Testis (tissue), 3 donors: ENCODE data around the gene RIMBP2. TPM values are rescaled to one million over a fixed set of nuclear protein-coding genes. Genes with fewer than 3 reads are reported as not detected.

Experiments used
- DNase-seq: peaks from one replicate; pipeline ENCODE4 v3.0.0-alpha.2; 2019
- H3K27ac ChIP-seq, 2 donors: fragments of 200-600 bp; sonication (generic); one replicate each; pipeline ENCODE4 v1.5.1; 2019
- H3K27me3 ChIP-seq: fragments of 200-600 bp; sonication (generic); one replicate; pipeline ENCODE4 v1.5.1; 2019
- H3K36me3 ChIP-seq: fragments of 200-600 bp; sonication (generic); one replicate; pipeline ENCODE4 v1.5.1; 2017; ENCODE audit warnings: low read depth; ENCODE audit errors: missing control alignments
- H3K4me1 ChIP-seq: fragments of 200-600 bp; sonication (generic); one replicate; pipeline ENCODE4 v1.5.1; 2019
- H3K4me3 ChIP-seq, 2 donors: fragments of 200-600 bp; sonication (generic); one replicate each; pipeline ENCODE4 v1.5.1; 2017 to 2019
- H3K9me3 ChIP-seq: fragments of 200-600 bp; sonication (generic); one replicate; pipeline ENCODE4 v1.5.1; 2017
- POLR2A ChIP-seq: fragments of 450-650 bp; IDR thresholded peaks from one replicate; pipeline ENCODE4 v1.6.1; 2017; ENCODE audit warnings: antibody characterized with exemption, mild to moderate bottlenecking, moderate library complexity
- WGBS, 2 donors: methylation state at CpG; one replicate each; pipeline ENCODE4 v1.1.5; 2018; 5-methylcytosine and 5-hydroxymethylcytosine counted together
- intact Hi-C: fragments of 100-400 bp; cut with DNase I; formaldehyde crosslinking; loops from one replicate; pipeline ENCODE4 v1.15.1; 2023; ENCODE audit warnings: low total_unique reads
- polyA plus RNA-seq: library from polyadenylated mRNA; stranded (reverse); fragments of 350-450 nt; fragmentation: Illumina TruSeq; extraction: RNeasy Lipid Tissue Mini Kit (QIAGEN cat#74804); gene quantifications from one replicate; pipeline ENCODE4 v1.2.3, GENCODE V29; 2014; ENCODE audit warnings: low read depth, low replicate concordance; ENCODE audit not compliant: insufficient read depth
- total RNA-seq, 2 donors: library from RNA; depleted of rRNA; stranded (reverse); fragments of >200 nt; gene quantifications; one replicate each; pipeline ENCODE4 v1.2.3, GENCODE V29; 2016
- TF ChIP-seq, protein P1 (sequence below), 3 experiments: fragments of 450-650 bp in 2 of 3; fragments of 200-600 bp in 1 of 3; sonication (generic) in 1 of 3; IDR thresholded peaks; one replicate each; pipeline ENCODE4 v1.5.1; 2016 to 2019; ENCODE audit warnings: antibody characterized with exemption in 3 of 3, mild to moderate bottlenecking in 2 of 3, moderate library complexity in 1 of 3

The RIMBP2 gene
- total and polyA plus RNA-seq, 3 donors from 2014 or later: 8.0 to 10.0 (median 8.7) TPM

DNA sequence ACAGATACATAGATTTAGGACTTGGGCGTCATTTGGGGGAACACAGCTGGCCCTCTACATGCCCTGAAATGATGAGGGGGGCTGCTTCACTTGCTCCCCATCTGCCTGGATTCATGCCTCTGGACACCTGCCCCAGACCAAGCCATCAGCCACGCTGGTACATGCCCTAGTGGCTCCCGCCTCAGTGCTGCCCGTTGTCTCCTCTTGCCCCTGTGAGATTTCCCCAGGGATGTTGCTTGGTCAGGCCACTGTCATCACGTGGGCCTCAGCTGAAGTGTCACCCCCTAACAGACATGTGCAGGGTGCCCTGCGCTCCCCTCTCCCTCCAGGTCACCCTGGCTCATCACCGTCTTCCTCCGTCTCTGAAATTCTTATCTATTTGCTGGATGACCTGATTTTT, 220.9 kb downstream of the RIMBP2 start:
- Histone ChIP-seq H3K4me3 (no peak overlapping the region), H3K27me3 (no peaks in the 10 kb centered on the region), H3K36me3 (no peaks in the 10 kb centered on the region), H3K4me1 (no peaks in the 10 kb centered on the region), H3K27ac (no peak overlapping the region), H3K9me3 (no peaks in the 10 kb centered on the region)
- intact Hi-C loops: no loop called here
- WGBS, 2 donors: 85 to 89% methylated on average over 8 of the region's 8 CpGs
- TF ChIP-seq, protein P1, sequence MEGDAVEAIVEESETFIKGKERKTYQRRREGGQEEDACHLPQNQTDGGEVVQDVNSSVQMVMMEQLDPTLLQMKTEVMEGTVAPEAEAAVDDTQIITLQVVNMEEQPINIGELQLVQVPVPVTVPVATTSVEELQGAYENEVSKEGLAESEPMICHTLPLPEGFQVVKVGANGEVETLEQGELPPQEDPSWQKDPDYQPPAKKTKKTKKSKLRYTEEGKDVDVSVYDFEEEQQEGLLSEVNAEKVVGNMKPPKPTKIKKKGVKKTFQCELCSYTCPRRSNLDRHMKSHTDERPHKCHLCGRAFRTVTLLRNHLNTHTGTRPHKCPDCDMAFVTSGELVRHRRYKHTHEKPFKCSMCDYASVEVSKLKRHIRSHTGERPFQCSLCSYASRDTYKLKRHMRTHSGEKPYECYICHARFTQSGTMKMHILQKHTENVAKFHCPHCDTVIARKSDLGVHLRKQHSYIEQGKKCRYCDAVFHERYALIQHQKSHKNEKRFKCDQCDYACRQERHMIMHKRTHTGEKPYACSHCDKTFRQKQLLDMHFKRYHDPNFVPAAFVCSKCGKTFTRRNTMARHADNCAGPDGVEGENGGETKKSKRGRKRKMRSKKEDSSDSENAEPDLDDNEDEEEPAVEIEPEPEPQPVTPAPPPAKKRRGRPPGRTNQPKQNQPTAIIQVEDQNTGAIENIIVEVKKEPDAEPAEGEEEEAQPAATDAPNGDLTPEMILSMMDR (IDR thresholded peaks at IDR 0.05): no peak
- TF ChIP-seq POLR2A: no peak
- DNase-seq: no peak

DNA sequence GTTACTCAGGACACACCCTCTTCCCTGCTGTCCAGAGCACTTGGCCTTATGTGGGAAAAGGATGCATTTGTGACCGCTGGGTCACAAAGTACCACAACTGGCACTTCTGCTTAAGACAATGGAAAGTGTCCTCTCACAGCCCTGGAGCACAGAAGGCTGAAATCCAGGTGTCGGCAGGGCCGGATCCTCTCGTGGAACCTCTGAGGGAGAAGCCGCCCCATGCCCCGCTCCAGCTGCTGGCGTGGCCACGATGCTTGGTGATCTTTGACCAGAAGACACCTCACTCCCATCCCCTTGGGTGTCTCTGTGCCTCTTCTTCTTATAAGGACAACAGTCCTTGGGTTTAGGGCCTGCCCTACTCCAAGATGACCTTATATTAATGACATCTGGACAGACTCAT, 221.4 kb downstream of the RIMBP2 start:
- no peak overlapping the region for H3K27ac ChIP-seq
- 81 to 88% methylated on average over 7 to 8 of the region's 8 CpGs for WGBS, 2 donors
- TF ChIP-seq, protein P1 (IDR thresholded peaks at IDR 0.05): no peak
- TF ChIP-seq POLR2A: no peak
- H3K4me1 ChIP-seq: no peaks in the 10 kb centered on the region
- H3K27me3 ChIP-seq: no peaks in the 10 kb centered on the region
- intact Hi-C loops: no loop called here
- no peaks in the 10 kb centered on the region for H3K36me3 ChIP-seq
- no peak for DNase-seq
- no peaks in the 10 kb centered on the region for H3K9me3 ChIP-seq
- no peak overlapping the region for H3K4me3 ChIP-seq

- DNase-seq: no peak
- TF ChIP-seq POLR2A: no peak
- TF ChIP-seq, protein P1 (IDR thresholded peaks at IDR 0.05): no peak
- 89 to 91% methylated on average over 13 of the region's 13 CpGs for WGBS, 2 donors
- intact Hi-C loops: no loop called here
- Histone ChIP-seq H3K9me3 (no peaks in the 10 kb centered on the region), H3K4me3 (no peak overlapping the region), H3K4me1 (no peaks in the 10 kb centered on the region), H3K27me3 (no peaks in the 10 kb centered on the region), H3K36me3 (no peaks in the 10 kb centered on the region), H3K27ac (no peak overlapping the region)
Observed at GRCh38 chr12:130493951-130494350, 222.1 kb downstream of the RIMBP2 start.

DNA sequence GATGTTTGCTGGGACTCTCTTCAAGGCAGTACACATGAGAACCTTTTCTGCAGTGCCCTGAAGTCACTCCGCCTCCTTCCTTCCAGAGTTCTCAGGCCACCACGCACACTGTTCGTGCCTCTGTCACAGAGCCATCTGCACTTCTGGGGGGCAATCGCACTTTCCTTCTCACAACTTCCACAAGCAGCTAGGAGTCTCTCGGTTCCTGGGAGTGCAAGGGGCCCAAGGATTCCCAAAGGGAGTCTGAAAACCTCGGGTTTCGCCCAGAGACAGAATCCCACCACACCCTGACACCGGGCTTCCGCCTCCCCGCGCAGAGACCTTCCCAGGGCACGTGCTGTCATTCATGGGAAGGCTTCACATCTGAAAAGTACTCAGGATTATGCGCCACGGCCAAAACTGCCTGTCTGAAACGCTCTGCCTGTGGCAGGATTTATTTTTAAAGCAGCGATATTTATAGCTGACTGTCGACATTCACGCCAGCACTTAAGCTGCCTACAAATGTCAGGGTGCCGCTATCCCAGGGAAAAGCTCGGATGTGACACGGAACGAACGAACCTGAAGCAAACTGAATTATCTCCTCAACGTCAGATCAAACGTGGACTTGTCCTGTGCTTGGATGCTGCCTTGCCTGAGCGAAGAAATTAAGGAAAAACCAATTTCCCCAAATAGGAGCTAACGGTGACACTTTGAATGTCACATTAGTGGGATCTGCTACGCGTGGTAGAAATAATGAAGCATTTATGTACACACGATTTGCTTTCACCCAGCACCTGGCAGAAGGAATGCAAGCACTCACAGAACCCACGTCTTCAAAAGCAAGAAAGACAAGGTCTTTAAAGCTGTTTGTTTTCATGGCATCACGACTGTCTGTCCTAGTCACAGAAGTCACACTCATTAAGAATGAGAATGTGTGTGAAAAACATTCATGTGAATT, 224.4 kb downstream of the RIMBP2 start:
- Histone ChIP-seq H3K4me3 (no peak overlapping the region), H3K4me1 (no peaks in the 10 kb centered on the region), H3K27ac (no peak overlapping the region), H3K36me3 (no peaks in the 10 kb centered on the region), H3K27me3 (no peaks in the 10 kb centered on the region), H3K9me3 (no peaks in the 10 kb centered on the region)
- 70 to 81% methylated on average over 32 of the region's 32 CpGs for WGBS, 2 donors
- intact Hi-C loops: no loop called here
- TF ChIP-seq POLR2A: no peak
- TF ChIP-seq, protein P1 (IDR thresholded peaks at IDR 0.05): no peak
- DNase-seq: no peak
